Skin epidermis (tissue), 12 donors: Measurements from ENCODE around the gene PLCD1.
"Not testable (repeated sequence)": the region's sequence is repeated elsewhere in the genome, so short reads cannot be mapped to it uniquely, and the experiment has no call there.

ENCODE experiments used
- H3K27ac ChIP-seq, 21 experiments: fragments of 200-600 bp; sonication (generic) in 11 of 21; one replicate each; pipeline ENCODE4 v1.5.0; 2020; ENCODE audit warnings: mild to moderate bottlenecking in 3 of 21, inconsistent platforms in 2 of 21, moderate library complexity in 2 of 21
- H3K4me3 ChIP-seq, 7 experiments: fragments of 200-600 bp; sonication (generic) in 2 of 7; one replicate each; pipeline ENCODE4 v1.5.0; 2020; ENCODE audit warnings: inconsistent platforms in 2 of 7, mild to moderate bottlenecking in 2 of 7, moderate library complexity in 1 of 7

The PLCD1 gene

GRCh38 chr3:38029400-38030125 is at the start of gene PLCD1:
Gene PLCD1 (minus strand): TSS chr3:38029642. CDS start chr3:38029539, 103 bp downstream.
- Histone ChIP-seq H3K4me3 (peak within 1 kb of the TSS; percentile 49 to 70 (median 57)), H3K27ac (peak within 1 kb of the TSS; percentile 38 to 93 (median 76))

- H3K27ac ChIP-seq, H3K4me3 ChIP-seq: not testable (repeated sequence)
These were observed 47.6 kb upstream of the PLCD1 start for GRCh38 chr3:38077073-38077472.

GRCh38 chr3:38070013-38070412 is 40.6 kb upstream of the PLCD1 start:
- Histone ChIP-seq H3K27ac (no peak overlapping the region), H3K4me3 (no peak overlapping the region)

GRCh38 chr3:38067508-38068233 is 38.2 kb upstream of the PLCD1 start:
- Histone ChIP-seq H3K27ac (no peak overlapping the region), H3K4me3 (no peak overlapping the region)

- not testable (repeated sequence) for H3K4me3 ChIP-seq, H3K27ac ChIP-seq
These were observed 35.0 kb upstream of the PLCD1 start for GRCh38 chr3:38064453-38064852.

GRCh38 chr3:38062809-38063208 is 33.4 kb upstream of the PLCD1 start:
- no peak overlapping the region for H3K4me3 ChIP-seq
- H3K27ac ChIP-seq, result no peak overlapping the region

GRCh38 chr3:38059591-38059990 is 30.1 kb upstream of the PLCD1 start:
- Histone ChIP-seq H3K4me3 (no peak overlapping the region), H3K27ac (no peak overlapping the region)

GRCh38 chr3:38059148-38059547 is 29.7 kb upstream of the PLCD1 start:
- H3K27ac ChIP-seq, result no peak overlapping the region
- H3K4me3 ChIP-seq, result no peak overlapping the region

- H3K27ac ChIP-seq, result no peak overlapping the region
- no peak overlapping the region for H3K4me3 ChIP-seq
These were observed 25.1 kb upstream of the PLCD1 start for GRCh38 chr3:38054499-38055001.

GRCh38 chr3:38053813-38054498 is 24.5 kb upstream of the PLCD1 start:
- H3K27ac ChIP-seq, H3K4me3 ChIP-seq: not testable (repeated sequence)

GRCh38 chr3:38053286-38053685 is 23.8 kb upstream of the PLCD1 start:
- not testable (repeated sequence) for H3K27ac ChIP-seq, H3K4me3 ChIP-seq

GRCh38 chr3:38051131-38051530 is 21.7 kb upstream of the PLCD1 start:
- H3K27ac ChIP-seq, result no peak overlapping the region
- H3K4me3 ChIP-seq, result no peak overlapping the region

- no peak overlapping the region for H3K4me3 ChIP-seq
- no peak overlapping the region for H3K27ac ChIP-seq
These were observed 20.1 kb upstream of the PLCD1 start for GRCh38 chr3:38049358-38050126.

- Histone ChIP-seq H3K4me3 (no peak overlapping the region), H3K27ac (no peak overlapping the region)
These were observed 18.5 kb upstream of the PLCD1 start for GRCh38 chr3:38047896-38048295.

GRCh38 chr3:38046821-38047220 is 17.4 kb upstream of the PLCD1 start:
- Histone ChIP-seq H3K4me3 (no peak overlapping the region), H3K27ac (no peak overlapping the region)

- H3K27ac ChIP-seq, result no peak overlapping the region
- no peak overlapping the region for H3K4me3 ChIP-seq
These were observed 16.6 kb upstream of the PLCD1 start for GRCh38 chr3:38046027-38046426.

GRCh38 chr3:38043486-38043885 is 14.0 kb upstream of the PLCD1 start:
- Histone ChIP-seq H3K4me3 (no peak overlapping the region), H3K27ac (no peak overlapping the region)

GRCh38 chr3:38040401-38040800 is 11.0 kb upstream of the PLCD1 start:
- Histone ChIP-seq H3K27ac (peak overlapping the region in 2 of 21 experiments; percentile 2 to 72), H3K4me3 (no peak overlapping the region)

GRCh38 chr3:38039899-38040261 is 10.4 kb upstream of the PLCD1 start:
- H3K4me3 ChIP-seq, result peak overlapping the region in 5 of 7 experiments; percentile 23 to 51 (median 43)
- H3K27ac ChIP-seq, result peak overlapping the region in 4 of 21 experiments; percentile 2 to 72 (median 44)
